Astrocyte (in vitro differentiated cells and primary cell): ENCODE results near the gene ABHD13. TPM values are rescaled to one million over a fixed set of nuclear protein-coding genes. Genes with fewer than 3 reads are reported as not detected.

Experiments used
- DNase-seq: peaks from one replicate; pipeline ENCODE4 v3.0.0-alpha.2; 2010; ENCODE audit warnings: low read depth
- FAIRE-seq: peaks from 2 replicates; lab custom pipeline; 2011; peaks lifted over from hg19 to GRCh38; lab: Jason Lieb, UNC
- H2AFZ ChIP-seq: 2 replicates; pipeline ENCODE4 v1.6.0; 2012; ENCODE audit warnings: low read depth, low read length, inconsistent platforms
- H3K27ac ChIP-seq: 2 replicates; pipeline ENCODE4 v1.5.1; 2011; ENCODE audit warnings: low read depth, low read length, inconsistent platforms
- H3K27me3 ChIP-seq: 2 replicates; pipeline ENCODE4 v1.6.0; 2011; ENCODE audit warnings: low read length, inconsistent platforms; ENCODE audit not compliant: insufficient read depth
- H3K36me3 ChIP-seq: 2 replicates; pipeline ENCODE4 v1.5.1; 2011; ENCODE audit warnings: low read length, inconsistent platforms; ENCODE audit not compliant: insufficient read depth
- H3K4me1 ChIP-seq: 2 replicates; pipeline ENCODE4 v1.5.1; 2011; ENCODE audit warnings: low read length, inconsistent platforms; ENCODE audit not compliant: insufficient read depth
- H3K4me2 ChIP-seq: 2 replicates; pipeline ENCODE4 v1.6.0; 2012; ENCODE audit warnings: low read length, inconsistent platforms
- H3K4me3 ChIP-seq: 2 replicates; pipeline ENCODE4 v1.5.1; 2011; ENCODE audit warnings: low read depth, mild to moderate bottlenecking, low read length, inconsistent platforms; ENCODE audit not compliant: insufficient read depth
- H3K79me2 ChIP-seq: 2 replicates; pipeline ENCODE4 v1.6.0; 2012; ENCODE audit warnings: mild to moderate bottlenecking, low read length, inconsistent platforms; ENCODE audit not compliant: insufficient read depth
- H3K9ac ChIP-seq: 2 replicates; pipeline ENCODE4 v1.6.0; 2012; ENCODE audit warnings: mild to moderate bottlenecking, low read length, inconsistent platforms
- H3K9me3 ChIP-seq: 2 replicates; pipeline ENCODE4 v1.5.1; 2012; ENCODE audit warnings: low read depth, mild to moderate bottlenecking, low read length, inconsistent platforms; ENCODE audit not compliant: insufficient read depth
- H4K20me1 ChIP-seq: 2 replicates; pipeline ENCODE4 v1.6.0; 2012; ENCODE audit warnings: low read length, inconsistent platforms; ENCODE audit not compliant: insufficient read depth
- H3K27ac Mint-ChIP-seq: one replicate; pipeline ENCODE4 v1.8.0; 2021; ENCODE audit warnings: mild to moderate bottlenecking, mixed read lengths; ENCODE audit not compliant: unreplicated experiment
- H3K27me3 Mint-ChIP-seq: one replicate; pipeline ENCODE4 v1.8.0; 2021; ENCODE audit warnings: low read depth, mixed read lengths; ENCODE audit not compliant: unreplicated experiment
- H3K36me3 Mint-ChIP-seq: one replicate; pipeline ENCODE4 v1.8.0; 2021; ENCODE audit warnings: low read depth, mixed read lengths; ENCODE audit not compliant: unreplicated experiment
- H3K4me1 Mint-ChIP-seq: one replicate; pipeline ENCODE4 v1.8.0; 2021; ENCODE audit warnings: low read depth, mixed read lengths; ENCODE audit not compliant: unreplicated experiment
- H3K4me3 Mint-ChIP-seq: one replicate; pipeline ENCODE4 v1.8.0; 2021; ENCODE audit warnings: mild to moderate bottlenecking, moderate library complexity, mixed read lengths; ENCODE audit not compliant: unreplicated experiment
- H3K9me3 Mint-ChIP-seq: one replicate; pipeline ENCODE4 v1.8.0; 2021; ENCODE audit warnings: mild to moderate bottlenecking, mixed read lengths; ENCODE audit not compliant: unreplicated experiment
- EZH2 ChIP-seq: IDR thresholded peaks from 2 replicates; pipeline ENCODE4 v1.6.1; 2012; ENCODE audit warnings: mild to moderate bottlenecking, low read length, inconsistent platforms; ENCODE audit not compliant: insufficient read depth
- total RNA-seq: library from RNA; stranded (reverse); gene quantifications from 2 replicates; pipeline ENCODE4 v1.2.1, GENCODE V29; 2021
- TF ChIP-seq, protein P1 (sequence below): IDR thresholded peaks from 2 replicates; pipeline ENCODE4 v1.5.1; 2011; ENCODE audit warnings: low read depth, mild to moderate bottlenecking, inconsistent platforms, low read length, moderate library complexity; ENCODE audit not compliant: insufficient read depth

Gene ABHD13
- total RNA-seq, 1 donor from 2014 or later, result 8.5 TPM

DNA sequence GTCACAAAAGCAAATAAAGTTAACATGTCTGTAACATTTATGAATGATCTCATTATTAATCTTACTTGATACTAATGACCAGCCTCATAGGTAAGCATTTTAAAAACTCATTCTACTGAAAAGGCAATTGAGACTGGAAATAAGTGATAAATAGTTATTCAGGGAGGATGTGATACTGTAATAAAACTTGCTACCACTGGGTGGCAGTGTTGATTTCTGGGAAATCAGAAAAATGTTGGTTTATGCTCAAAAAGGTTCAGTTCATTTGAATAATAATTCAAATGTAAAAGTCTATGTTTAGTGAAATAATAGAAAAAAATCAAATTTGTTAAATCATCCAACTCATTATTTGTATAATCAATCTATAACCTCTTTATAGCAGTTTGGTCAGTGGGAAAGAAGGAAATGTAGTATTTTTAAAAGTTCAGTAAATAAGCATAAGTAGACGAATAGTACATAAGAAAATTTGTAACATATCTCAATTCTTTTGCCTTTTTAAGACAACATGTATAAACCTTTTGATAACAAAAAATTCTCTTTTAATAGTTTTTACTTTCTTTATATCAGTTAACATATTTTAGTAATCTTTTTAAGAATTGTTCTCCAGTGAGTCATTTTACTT lies 9.6 kb downstream of the ABHD13 start:
- DNase-seq (no peak), FAIRE-seq (no peak)
- no peaks in the 10 kb centered on the region for H3K27me3 Mint-ChIP-seq
- Histone ChIP-seq H2AFZ (no peak overlapping the region), H3K4me3 (no peak overlapping the region), H3K27me3 (no peaks in the 10 kb centered on the region), H3K4me2 (no peak overlapping the region), H3K36me3 (no peaks in the 10 kb centered on the region), H3K9ac (no peak overlapping the region), H3K79me2 (peaks cover 79% of the 10 kb centered on the region), H4K20me1 (peaks cover 64% of the 10 kb centered on the region), H3K9me3 (no peaks in the 10 kb centered on the region), H3K4me1 (no peaks in the 10 kb centered on the region), H3K27ac (no peak overlapping the region)
- no peaks in the 10 kb centered on the region for H3K9me3 Mint-ChIP-seq
- no peak overlapping the region for H3K4me3 Mint-ChIP-seq
- no peak overlapping the region for H3K27ac Mint-ChIP-seq
- TF ChIP-seq, protein P1, sequence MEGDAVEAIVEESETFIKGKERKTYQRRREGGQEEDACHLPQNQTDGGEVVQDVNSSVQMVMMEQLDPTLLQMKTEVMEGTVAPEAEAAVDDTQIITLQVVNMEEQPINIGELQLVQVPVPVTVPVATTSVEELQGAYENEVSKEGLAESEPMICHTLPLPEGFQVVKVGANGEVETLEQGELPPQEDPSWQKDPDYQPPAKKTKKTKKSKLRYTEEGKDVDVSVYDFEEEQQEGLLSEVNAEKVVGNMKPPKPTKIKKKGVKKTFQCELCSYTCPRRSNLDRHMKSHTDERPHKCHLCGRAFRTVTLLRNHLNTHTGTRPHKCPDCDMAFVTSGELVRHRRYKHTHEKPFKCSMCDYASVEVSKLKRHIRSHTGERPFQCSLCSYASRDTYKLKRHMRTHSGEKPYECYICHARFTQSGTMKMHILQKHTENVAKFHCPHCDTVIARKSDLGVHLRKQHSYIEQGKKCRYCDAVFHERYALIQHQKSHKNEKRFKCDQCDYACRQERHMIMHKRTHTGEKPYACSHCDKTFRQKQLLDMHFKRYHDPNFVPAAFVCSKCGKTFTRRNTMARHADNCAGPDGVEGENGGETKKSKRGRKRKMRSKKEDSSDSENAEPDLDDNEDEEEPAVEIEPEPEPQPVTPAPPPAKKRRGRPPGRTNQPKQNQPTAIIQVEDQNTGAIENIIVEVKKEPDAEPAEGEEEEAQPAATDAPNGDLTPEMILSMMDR, result peak; percentile 65
- no peak for TF ChIP-seq EZH2
- no peaks in the 10 kb centered on the region for H3K36me3 Mint-ChIP-seq
- H3K4me1 Mint-ChIP-seq, result peaks cover 17% of the 10 kb centered on the region

DNA sequence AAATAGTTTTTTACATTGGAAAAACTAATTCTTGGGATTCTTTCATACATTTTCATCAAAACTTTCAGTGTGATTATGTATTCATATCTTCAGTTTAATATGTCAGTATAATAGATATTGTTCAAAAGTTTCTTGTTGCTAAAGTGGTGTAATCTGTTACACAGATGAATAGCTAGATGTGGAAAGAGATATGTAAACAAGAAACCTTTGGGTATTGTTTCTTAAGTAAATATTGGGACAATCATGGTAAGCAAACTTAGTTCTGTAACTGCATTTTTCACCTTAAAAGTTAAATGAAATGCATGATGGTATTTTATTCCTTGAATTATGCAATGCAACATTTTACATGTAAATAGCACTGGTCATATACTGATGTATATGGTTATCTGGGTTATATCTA lies 12.2 kb downstream of the ABHD13 start:
- H3K36me3 ChIP-seq, result no peaks in the 10 kb centered on the region
- no peak overlapping the region for H3K4me2 ChIP-seq
- H3K4me1 ChIP-seq, result no peaks in the 10 kb centered on the region
- TF ChIP-seq, protein P1, result no peak
- no peak for TF ChIP-seq EZH2
- H2AFZ ChIP-seq, result no peak overlapping the region
- no peaks in the 10 kb centered on the region for H3K9me3 Mint-ChIP-seq
- H3K4me3 Mint-ChIP-seq, result no peak overlapping the region
- no peak overlapping the region for H3K4me3 ChIP-seq
- no peaks in the 10 kb centered on the region for H3K36me3 Mint-ChIP-seq
- no peaks in the 10 kb centered on the region for H3K27me3 Mint-ChIP-seq
- no peaks in the 10 kb centered on the region for H3K27me3 ChIP-seq
- H3K4me1 Mint-ChIP-seq, result peaks cover 13% of the 10 kb centered on the region
- FAIRE-seq (no peak), DNase-seq (no peak)
- H3K27ac Mint-ChIP-seq, result no peak overlapping the region
- H3K9me3 ChIP-seq, result no peaks in the 10 kb centered on the region
- H4K20me1 ChIP-seq, result peaks cover 40% of the 10 kb centered on the region
- H3K79me2 ChIP-seq, result peaks cover 54% of the 10 kb centered on the region
- H3K9ac ChIP-seq, result no peak overlapping the region
- H3K27ac ChIP-seq, result no peak overlapping the region

DNA sequence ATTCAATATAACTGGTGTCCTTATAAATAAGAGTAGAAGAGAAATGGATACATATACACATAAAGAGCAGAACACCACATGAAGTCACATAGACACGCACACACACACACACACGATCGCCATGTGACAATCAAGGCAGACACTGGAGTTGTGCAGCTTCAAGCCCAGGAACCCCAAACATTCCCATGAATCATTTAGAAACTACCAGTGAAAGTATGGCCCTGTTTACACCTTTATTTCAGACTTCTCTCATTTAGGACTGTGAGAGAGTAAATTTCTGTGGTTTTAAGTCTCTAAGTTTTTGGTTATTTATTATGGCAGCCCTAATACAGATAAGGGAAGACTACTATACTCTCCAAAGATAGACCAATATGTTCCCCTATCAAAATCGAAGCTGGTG lies 31.0 kb downstream of the ABHD13 start:
- Mint-ChIP-seq H3K4me1 (no peaks in the 10 kb centered on the region), H3K4me3 (no peak overlapping the region), H3K36me3 (no peaks in the 10 kb centered on the region), H3K27me3 (no peaks in the 10 kb centered on the region), H3K9me3 (no peaks in the 10 kb centered on the region), H3K27ac (no peak overlapping the region)
- no peaks in the 10 kb centered on the region for H3K4me1 ChIP-seq
- no peak overlapping the region for H3K27ac ChIP-seq
- FAIRE-seq (no peak), DNase-seq (no peak)
- no peaks in the 10 kb centered on the region for H3K79me2 ChIP-seq
- no peaks in the 10 kb centered on the region for H4K20me1 ChIP-seq
- no peak for TF ChIP-seq EZH2
- TF ChIP-seq, protein P1, result no peak
- H2AFZ ChIP-seq, result no peak overlapping the region
- H3K27me3 ChIP-seq, result no peaks in the 10 kb centered on the region
- no peaks in the 10 kb centered on the region for H3K9me3 ChIP-seq
- H3K4me3 ChIP-seq, result no peak overlapping the region
- H3K4me2 ChIP-seq, result no peak overlapping the region
- H3K9ac ChIP-seq, result no peak overlapping the region
- H3K36me3 ChIP-seq, result no peaks in the 10 kb centered on the region
